Lower leg skin (tissue), 4 donors: ENCODE results near the gene SMIM10. TPM values are rescaled to one million over a fixed set of nuclear protein-coding genes. Genes with fewer than 3 reads are reported as not detected.
"Not testable (repeated sequence)": the region's sequence is repeated elsewhere in the genome, so short reads cannot be mapped to it uniquely, and the experiment has no call there.

Experiments used
- DNase-seq, 2 donors: peaks; one replicate each; pipeline ENCODE4 v3.0.0-alpha.2; 2019; ENCODE audit warnings: low spot score in 2 of 2
- H3K4me3 ChIP-seq: fragments of 200-600 bp; sonication (generic); 2 replicates; pipeline ENCODE4 v1.5.1; 2017; ENCODE audit warnings: mild to moderate bottlenecking, low read depth; ENCODE audit not compliant: poor library complexity, severe bottlenecking
- CTCF ChIP-seq, 3 donors: fragments of 450-650 bp; IDR thresholded peaks; one replicate each; pipeline ENCODE4 v1.5.1; 2016; ENCODE audit warnings: antibody characterized with exemption in 3 of 3, mild to moderate bottlenecking in 3 of 3, moderate library complexity in 2 of 3
- POLR2A ChIP-seq, 2 donors: fragments of 450-650 bp; IDR thresholded peaks; one replicate each; pipeline ENCODE4 v1.6.1; 2016 to 2017; ENCODE audit warnings: antibody characterized with exemption in 2 of 2, mild to moderate bottlenecking in 1 of 2, moderate library complexity in 1 of 2
- WGBS, 2 donors: methylation state at CpG; one replicate each; pipeline ENCODE4 v1.1.5; 2018; 5-methylcytosine and 5-hydroxymethylcytosine counted together
- intact Hi-C: fragments of 100-400 bp; cut with DNase I; formaldehyde crosslinking; loops from one replicate; pipeline ENCODE4 v1.15.0; 2023; ENCODE audit warnings: low total_unique reads
- total RNA-seq, 4 donors: library from RNA; depleted of rRNA; stranded (reverse); fragments of >200 nt; gene quantifications; one replicate each; pipeline ENCODE4 v1.1.0, GENCODE V29; 2016

SMIM10 gene
- total RNA-seq, 4 donors from 2014 or later, result 0.56 to 2.7 TPM; not detected in 2

- no peak for DNase-seq
- no peak overlapping the region for H3K4me3 ChIP-seq
- 42 to 60% methylated on average over 2 of the region's 2 CpGs for WGBS, 2 donors
- TF ChIP-seq POLR2A (IDR thresholded peaks at IDR 0.05) (no peak), CTCF (IDR thresholded peaks at IDR 0.05) (no peak)
- intact Hi-C loops, result no loop called here
These were observed 24.9 kb downstream of the SMIM10 start for GRCh38 chrX:135015523-135016245.

- intact Hi-C loops, H3K4me3 ChIP-seq, DNase-seq: not testable (repeated sequence)
- WGBS, 2 donors, result 74 to 82% methylated on average over 8 of the region's 8 CpGs
These were observed 29.1 kb downstream of the SMIM10 start for GRCh38 chrX:135019890-135020289.

GRCh38 chrX:135023791-135024190, 33.0 kb downstream of the SMIM10 start:
- DNase-seq, H3K4me3 ChIP-seq, intact Hi-C loops: not testable (repeated sequence)
- WGBS, 2 donors, result 64 to 71% methylated on average over 6 of the region's 6 CpGs

GRCh38 chrX:135024526-135024925, 33.7 kb downstream of the SMIM10 start:
- WGBS, 2 donors, result 60 to 67% methylated on average over 9 of the region's 9 CpGs
- intact Hi-C loops, result no loop called here
- no peak overlapping the region for H3K4me3 ChIP-seq
- TF ChIP-seq CTCF (IDR thresholded peaks at IDR 0.05), result no peak
- no peak for TF ChIP-seq POLR2A (IDR thresholded peaks at IDR 0.05)
- DNase-seq, result no peak

GRCh38 chrX:135030207-135030963, 39.6 kb downstream of the SMIM10 start:
- H3K4me3 ChIP-seq, intact Hi-C loops, DNase-seq: not testable (repeated sequence)
- 62 to 88% methylated on average over 9 of the region's 9 CpGs for WGBS, 2 donors

- intact Hi-C loops, DNase-seq, H3K4me3 ChIP-seq: not testable (repeated sequence)
- 76 to 94% methylated on average over 3 of the region's 3 CpGs for WGBS, 2 donors
These were observed 50.6 kb downstream of the SMIM10 start for GRCh38 chrX:135041149-135042123.

Other genes starting within 250 kb of the SMIM10 start
- 10 to 100 TPM in 3 of 4 donors, 1 to 10 TPM in 1; 7.0 to 19.4 (median 13.1) TPM for gene PABIR2, start 193.8 kb upstream of the SMIM10 start, total RNA-seq
- 10 to 100 TPM; 16.0 to 29.5 (median 23.1) TPM for gene MOSPD1, start 75.7 kb upstream of the SMIM10 start, total RNA-seq
- gene RTL8B, start 31.6 kb downstream of the SMIM10 start, total RNA-seq, result 10 to 100 TPM in 3 of 4 donors, 1 to 10 TPM in 1; 9.9 to 11.3 (median 10.7) TPM
- 10 to 100 TPM; 37.3 to 54.5 (median 46.8) TPM for gene RTL8C, start 41.4 kb downstream of the SMIM10 start, total RNA-seq
- gene RTL8A, start 61.1 kb downstream of the SMIM10 start, total RNA-seq, result 10 to 100 TPM; 15.9 to 39.4 (median 23.6) TPM
- gene SMIM10L2B, start 107.7 kb downstream of the SMIM10 start, total RNA-seq, result 1 to 10 TPM in 3 of 4 donors, under 1 TPM in 1; 0.93 to 2.9 (median 2.1) TPM
- not detected for gene ETDB, start 129.5 kb downstream of the SMIM10 start, total RNA-seq
- gene CT55, start 180.4 kb downstream of the SMIM10 start, total RNA-seq, result not detected